ENCODE measurements around the gene NTHL1.

DNA sequence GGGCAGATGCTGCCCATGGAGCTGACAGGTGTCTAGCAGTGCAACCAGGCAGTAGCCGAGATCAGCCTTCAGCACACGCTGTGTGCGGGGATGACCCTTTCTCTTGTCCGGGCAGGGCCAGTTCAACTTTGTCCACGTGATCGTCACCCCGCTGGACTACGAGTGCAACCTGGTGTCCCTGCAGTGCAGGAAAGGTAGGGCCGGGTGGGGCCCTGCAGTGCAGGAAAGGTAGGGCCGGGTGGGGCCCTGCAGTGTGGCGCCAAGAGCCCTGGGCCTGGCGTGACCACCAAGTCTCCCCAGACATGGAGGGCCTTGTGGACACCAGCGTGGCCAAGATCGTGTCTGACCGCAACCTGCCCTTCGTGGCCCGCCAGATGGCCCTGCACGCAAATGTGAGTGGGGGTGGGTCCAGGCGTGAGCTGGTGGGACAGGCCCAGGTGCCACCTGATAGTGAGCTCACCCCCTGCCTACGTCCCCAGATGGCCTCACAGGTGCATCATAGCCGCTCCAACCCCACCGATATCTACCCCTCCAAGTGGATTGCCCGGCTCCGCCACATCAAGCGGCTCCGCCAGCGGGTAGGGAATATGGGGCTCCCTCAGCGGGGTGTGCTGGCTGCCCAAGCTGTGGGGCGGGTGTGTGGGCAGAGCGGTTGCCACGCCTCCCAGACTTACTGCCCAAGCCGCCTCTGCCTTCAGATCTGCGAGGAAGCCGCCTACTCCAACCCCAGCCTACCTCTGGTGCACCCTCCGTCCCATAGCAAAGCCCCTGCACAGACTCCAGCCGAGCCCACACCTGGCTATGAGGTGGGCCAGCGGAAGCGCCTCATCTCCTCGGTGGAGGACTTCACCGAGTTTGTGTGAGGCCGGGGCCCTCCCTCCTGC, 40.4 kb upstream of the NTHL1 start:
- TF ChIP-seq MEIS1 (CRISPR knock-in tag; IDR thresholded peaks at IDR 0.05; ENCODE audit: borderline replicate concordance) = no peak
- no peak for TF ChIP-seq ZNF223 (tag by site-specific recombination; IDR thresholded peaks at IDR 0.05)
